HCT116 (cell line): ENCODE data around the gene RPS27L. TPM values are rescaled to one million over a fixed set of nuclear protein-coding genes. Genes with fewer than 3 reads are reported as not detected.

Experiments
- ATAC-seq: fragments of 200-7000 bp; cut with Tn5 transposase; 2 replicates; pipeline ENCODE4 v1.9.1; 2020; ENCODE audit warnings: mild to moderate bottlenecking, moderate library complexity
- BruUV-seq: library from RNA; stranded (reverse); fragments of 400-500 nt; replicated peaks from 2 replicates; lab custom pipeline; 2021; lab: Mats Ljungman, UMichigan
- CTCF ChIA-PET: fragments of 300-600 bp; sonication (Branson Sonifier 250); formaldehyde crosslinking; loops from one replicate; lab custom pipeline; 2021; ENCODE audit warnings: antibody characterized with exemption; lab: Charles Lee
- POLR2A ChIA-PET: fragments of 300-600, 350-600 bp; sonication (Branson Sonifier 250); formaldehyde crosslinking; loops from one replicate; lab custom pipeline; 2021; ENCODE audit warnings: antibody characterized with exemption; lab: Charles Lee
- RAD21 ChIA-PET, 2 experiments: fragments of 300-600 bp; sonication (Branson Sonifier 250); formaldehyde crosslinking; loops; one replicate each; lab custom pipeline; 2023; ENCODE audit warnings: low total read pairs in 2 of 2; ENCODE audit not compliant: uncharacterized antibody in 2 of 2, unreplicated experiment in 2 of 2, low non-redundant PET in 1 of 2; lab: Charles Lee
- DNase-seq: peaks from one replicate; pipeline ENCODE4 v3.0.0-alpha.2; 2010; ENCODE audit warnings: low read depth, low spot score
- H2AFZ ChIP-seq: fragments of 200-600 bp; shearing (Covaris generic), sonication (generic); 2 replicates; pipeline ENCODE4 v1.6.1; 2017; ENCODE audit warnings: low read depth, mixed run types, mixed read lengths, antibody characterized with exemption, low read length; ENCODE audit not compliant: poor library complexity, severe bottlenecking
- H3K27ac ChIP-seq: 2 replicates; pipeline ENCODE4 v1.5.1; 2012; ENCODE audit warnings: low read depth, low read length
- H3K27me3 ChIP-seq: fragments of 200-600 bp; sonication (generic); 2 replicates; pipeline ENCODE4 v1.6.1; 2016; ENCODE audit warnings: mixed run types, low read length, mixed read lengths; ENCODE audit not compliant: insufficient read depth
- H3K36me3 ChIP-seq, 2 experiments: fragments of 200-500 bp in 1 of 2; fragments of 200-600 bp in 1 of 2; sonication (Bioruptor generic) in 1 of 2; sonication (generic) in 1 of 2; 2 replicates each; pipeline versions ENCODE4 v1.5.1 to v1.6.1; 2014 to 2016; ENCODE audit warnings: low read length in 2 of 2, inconsistent platforms in 1 of 2, mixed read lengths in 1 of 2, mixed run types in 1 of 2; ENCODE audit not compliant: insufficient read depth in 2 of 2, control insufficient read depth in 1 of 2
- H3K4me1 ChIP-seq, 2 experiments: fragments of 200-600 bp in 1 of 2; sonication (generic) in 1 of 2; 2 replicates each; pipeline versions ENCODE4 v1.5.1 to v1.6.1; 2012 to 2017; ENCODE audit warnings: low read length in 2 of 2, inconsistent platforms in 1 of 2, mild to moderate bottlenecking in 1 of 2, mixed read lengths in 1 of 2, mixed run types in 1 of 2, moderate library complexity in 1 of 2; ENCODE audit not compliant: insufficient read depth in 2 of 2, control insufficient read depth in 1 of 2
- H3K4me2 ChIP-seq: fragments of 200-600 bp; sonication (generic); 2 replicates; pipeline ENCODE4 v1.6.1; 2017; ENCODE audit warnings: mixed run types, low read length, mixed read lengths
- H3K4me3 ChIP-seq, 2 experiments: fragments of 200-600 bp in 1 of 2; sonication (generic) in 1 of 2; replicated peaks in 1 of 2; 2 replicates each; pipeline ENCODE4 v1.5.1; 2011 to 2016; ENCODE audit warnings: low read length in 2 of 2, control low read depth in 1 of 2, low read depth in 1 of 2, mild to moderate bottlenecking in 1 of 2, mixed read lengths in 1 of 2, mixed run types in 1 of 2
- H3K79me2 ChIP-seq: fragments of 200-600 bp; sonication (generic); 2 replicates; pipeline ENCODE4 v1.6.1; 2017; ENCODE audit warnings: mild to moderate bottlenecking, mixed run types, low read length, moderate library complexity, mixed read lengths; ENCODE audit not compliant: insufficient read depth
- H3K9ac ChIP-seq: fragments of 200-600 bp; sonication (generic); 2 replicates; pipeline ENCODE4 v1.6.1; 2016; ENCODE audit warnings: low read length, mixed read lengths
- H3K9me2 ChIP-seq: fragments of 200-600 bp; sonication (generic), shearing (Covaris generic); 2 replicates; pipeline ENCODE4 v1.6.1; 2017; ENCODE audit warnings: mixed run types, mild to moderate bottlenecking, moderate library complexity; ENCODE audit not compliant: insufficient read depth
- H3K9me3 ChIP-seq, 2 experiments: fragments of 200-500 bp in 1 of 2; fragments of 200-600 bp in 1 of 2; sonication (Bioruptor generic) in 1 of 2; sonication (generic) in 1 of 2; 2 replicates each; pipeline ENCODE4 v1.6.1; 2014 to 2017; ENCODE audit warnings: low read length in 2 of 2, mixed read lengths in 2 of 2, inconsistent platforms in 1 of 2, low read depth in 1 of 2, mild to moderate bottlenecking in 1 of 2, mixed run types in 1 of 2, moderate library complexity in 1 of 2; ENCODE audit not compliant: control insufficient read depth in 1 of 2, insufficient read depth in 1 of 2
- H4K20me1 ChIP-seq: fragments of 200-600 bp; sonication (generic), shearing (Covaris generic); 2 replicates; pipeline ENCODE4 v1.6.1; 2017; ENCODE audit warnings: mixed run types, mild to moderate bottlenecking, moderate library complexity; ENCODE audit not compliant: insufficient read depth
- CBX3 ChIP-seq: IDR thresholded peaks from 2 replicates; pipeline ENCODE4 v1.6.1; 2012; ENCODE audit warnings: low read depth
- CEBPB ChIP-seq: IDR thresholded peaks from 2 replicates; pipeline ENCODE4 v1.6.1; 2012; ENCODE audit warnings: low read depth
- EGR1 ChIP-seq: IDR thresholded peaks from 2 replicates; pipeline ENCODE4 v1.6.1; 2012; ENCODE audit warnings: low read depth
- EZH2 ChIP-seq: fragments of 200-600 bp; sonication (generic); IDR thresholded peaks from 2 replicates; pipeline ENCODE4 v1.6.1; 2017; ENCODE audit warnings: antibody characterized with exemption, mixed run types
- EZH2phosphoT487 ChIP-seq: fragments of 200-600 bp; IDR thresholded peaks from 2 replicates; pipeline ENCODE4 v1.6.1; 2018; ENCODE audit warnings: antibody characterized with exemption, borderline replicate concordance
- JUND ChIP-seq: IDR thresholded peaks from 2 replicates; pipeline ENCODE4 v1.6.1; 2012
- POLR2A ChIP-seq: IDR thresholded peaks from 2 replicates; pipeline ENCODE4 v1.7.0; 2011; ENCODE audit warnings: borderline replicate concordance; ENCODE audit not compliant: insufficient read depth, insufficient read length; ENCODE audit errors: extremely low read depth
- POLR2AphosphoS5 ChIP-seq: IDR thresholded peaks from 2 replicates; pipeline ENCODE4 v1.6.1; 2011; ENCODE audit warnings: mild to moderate bottlenecking, low read depth, low read length, moderate library complexity
- RAD21 ChIP-seq: IDR thresholded peaks from 2 replicates; pipeline ENCODE4 v1.6.1; 2012; ENCODE audit warnings: low read depth, mild to moderate bottlenecking
- SP1 ChIP-seq: IDR thresholded peaks from 2 replicates; pipeline ENCODE4 v1.6.1; 2012; ENCODE audit warnings: low read depth
- SRF ChIP-seq: IDR thresholded peaks from 2 replicates; pipeline ENCODE4 v1.6.1; 2012; ENCODE audit warnings: low read depth
- TCF7L2 ChIP-seq: IDR thresholded peaks from 2 replicates; pipeline ENCODE4 v1.7.0; 2011; ENCODE audit warnings: borderline replicate concordance, inconsistent platforms; ENCODE audit not compliant: insufficient read depth, insufficient read length; ENCODE audit errors: extremely low read depth
- YY1 ChIP-seq: IDR thresholded peaks from 2 replicates; pipeline ENCODE4 v1.6.1; 2011; ENCODE audit warnings: low read length, low read depth, moderate library complexity, mild to moderate bottlenecking; ENCODE audit not compliant: insufficient replicate concordance; ENCODE audit errors: extremely low read depth
- ZFX ChIP-seq: fragments of 450-650 bp; IDR thresholded peaks from 2 replicates; pipeline ENCODE4 v1.6.1; 2017
- ZNF274 ChIP-seq: fragments of 200-500 bp; sonication (Bioruptor generic); IDR thresholded peaks from 2 replicates; pipeline ENCODE4 v1.6.1; 2014; ENCODE audit warnings: mild to moderate bottlenecking, low read depth, low read length, inconsistent platforms
- intact Hi-C: fragments of 100-400 bp; cut with micrococcal nuclease; formaldehyde crosslinking; loops from 2 replicates; pipeline ENCODE4 v1.10.0; 2022
- total RNA-seq: library from RNA; stranded (reverse); gene quantifications from one replicate; pipeline ENCODE4 v1.2.1, GENCODE V29; 2021; ENCODE audit not compliant: unreplicated experiment
- TF ChIP-seq, protein P1 (sequence below): IDR thresholded peaks from 2 replicates; pipeline ENCODE4 v1.6.1; 2011; ENCODE audit warnings: mild to moderate bottlenecking, low read length, moderate library complexity; ENCODE audit not compliant: insufficient replicate concordance; ENCODE audit errors: extremely low read depth
- TF ChIP-seq, protein P2 (sequence below), 3 experiments: fragments of 200-600 bp in 1 of 3; sonication (generic) in 1 of 3; IDR thresholded peaks in 2 of 3; conservative IDR thresholded peaks in 1 of 3; 2 replicates each; pipeline ENCODE4 v1.5.1; 2012 to 2017; ENCODE audit warnings: low read depth in 2 of 3, low read length in 2 of 3, antibody characterized with exemption in 1 of 3, borderline replicate concordance in 1 of 3, control low read depth in 1 of 3, mild to moderate bottlenecking in 1 of 3, mixed read lengths in 1 of 3, mixed run types in 1 of 3, moderate library complexity in 1 of 3; ENCODE audit not compliant: insufficient read depth in 1 of 3
- TF ChIP-seq, protein P3 (sequence below): IDR thresholded peaks from 2 replicates; pipeline ENCODE4 v1.6.1; 2012

Gene RPS27L
- total RNA-seq, 1 experiment from 2014 or later = 139 TPM

DNA sequence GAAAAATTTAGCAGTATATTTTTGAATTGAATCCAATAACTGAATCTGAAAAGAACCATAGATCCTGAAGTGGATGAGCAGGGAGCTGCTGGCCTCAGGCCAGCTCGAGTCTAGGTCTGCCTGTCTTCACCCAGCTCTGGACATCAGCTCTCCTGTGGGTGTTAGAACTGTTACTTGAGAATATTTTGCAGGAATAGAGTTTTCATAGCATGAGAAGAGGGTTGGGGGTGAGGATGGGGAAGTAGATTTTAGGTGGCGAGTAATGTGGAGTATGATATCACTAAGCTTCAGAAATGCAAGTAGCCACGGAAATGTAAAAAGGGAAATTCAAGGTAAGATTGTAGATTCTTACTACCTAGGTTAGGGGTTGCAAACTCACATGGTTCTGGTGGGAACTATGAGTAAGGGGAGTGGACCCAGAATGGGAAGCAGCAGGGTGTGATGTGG lies 38.3 kb upstream of the RPS27L start:
- H3K36me3 ChIP-seq = no peaks in the 10 kb centered on the region
- H3K79me2 ChIP-seq = no peaks in the 10 kb centered on the region
- ATAC-seq (no peak), DNase-seq (no peak)
- H3K4me3 ChIP-seq = no peak overlapping the region
- H3K27me3 ChIP-seq = no peaks in the 10 kb centered on the region
- H3K9me2 ChIP-seq = no peaks in the 10 kb centered on the region
- H3K4me1 ChIP-seq = peaks cover 0 to under 1% of the 10 kb centered on the region in 2 experiments; a peak in 1 of 4 replicates
- TF ChIP-seq SRF (no peak), POLR2A (no peak), JUND (no peak), ZFX (no peak), ZNF274 (no peak), YY1 (no peak), EGR1 (no peak), TCF7L2 (no peak), RAD21 (no peak), CEBPB (no peak), SP1 (no peak), EZH2phosphoT487 (no peak), CBX3 (no peak), POLR2AphosphoS5 (no peak), EZH2 (no peak)
- TF ChIP-seq, protein P1, sequence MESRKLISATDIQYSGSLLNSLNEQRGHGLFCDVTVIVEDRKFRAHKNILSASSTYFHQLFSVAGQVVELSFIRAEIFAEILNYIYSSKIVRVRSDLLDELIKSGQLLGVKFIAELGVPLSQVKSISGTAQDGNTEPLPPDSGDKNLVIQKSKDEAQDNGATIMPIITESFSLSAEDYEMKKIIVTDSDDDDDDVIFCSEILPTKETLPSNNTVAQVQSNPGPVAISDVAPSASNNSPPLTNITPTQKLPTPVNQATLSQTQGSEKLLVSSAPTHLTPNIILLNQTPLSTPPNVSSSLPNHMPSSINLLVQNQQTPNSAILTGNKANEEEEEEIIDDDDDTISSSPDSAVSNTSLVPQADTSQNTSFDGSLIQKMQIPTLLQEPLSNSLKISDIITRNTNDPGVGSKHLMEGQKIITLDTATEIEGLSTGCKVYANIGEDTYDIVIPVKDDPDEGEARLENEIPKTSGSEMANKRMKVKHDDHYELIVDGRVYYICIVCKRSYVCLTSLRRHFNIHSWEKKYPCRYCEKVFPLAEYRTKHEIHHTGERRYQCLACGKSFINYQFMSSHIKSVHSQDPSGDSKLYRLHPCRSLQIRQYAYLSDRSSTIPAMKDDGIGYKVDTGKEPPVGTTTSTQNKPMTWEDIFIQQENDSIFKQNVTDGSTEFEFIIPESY = no peak
- TF ChIP-seq, protein P2, sequence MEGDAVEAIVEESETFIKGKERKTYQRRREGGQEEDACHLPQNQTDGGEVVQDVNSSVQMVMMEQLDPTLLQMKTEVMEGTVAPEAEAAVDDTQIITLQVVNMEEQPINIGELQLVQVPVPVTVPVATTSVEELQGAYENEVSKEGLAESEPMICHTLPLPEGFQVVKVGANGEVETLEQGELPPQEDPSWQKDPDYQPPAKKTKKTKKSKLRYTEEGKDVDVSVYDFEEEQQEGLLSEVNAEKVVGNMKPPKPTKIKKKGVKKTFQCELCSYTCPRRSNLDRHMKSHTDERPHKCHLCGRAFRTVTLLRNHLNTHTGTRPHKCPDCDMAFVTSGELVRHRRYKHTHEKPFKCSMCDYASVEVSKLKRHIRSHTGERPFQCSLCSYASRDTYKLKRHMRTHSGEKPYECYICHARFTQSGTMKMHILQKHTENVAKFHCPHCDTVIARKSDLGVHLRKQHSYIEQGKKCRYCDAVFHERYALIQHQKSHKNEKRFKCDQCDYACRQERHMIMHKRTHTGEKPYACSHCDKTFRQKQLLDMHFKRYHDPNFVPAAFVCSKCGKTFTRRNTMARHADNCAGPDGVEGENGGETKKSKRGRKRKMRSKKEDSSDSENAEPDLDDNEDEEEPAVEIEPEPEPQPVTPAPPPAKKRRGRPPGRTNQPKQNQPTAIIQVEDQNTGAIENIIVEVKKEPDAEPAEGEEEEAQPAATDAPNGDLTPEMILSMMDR (IDR thresholded peaks at IDR 0.05 in 2 of 3, conservative IDR thresholded peaks at IDR 0.05 in 1 of 3; ENCODE audit: borderline replicate concordance in 1 of 3, insufficient read depth in 1 of 3, low read depth in 2 of 3, low read length in 2 of 3) = no peak
- TF ChIP-seq, protein P3, sequence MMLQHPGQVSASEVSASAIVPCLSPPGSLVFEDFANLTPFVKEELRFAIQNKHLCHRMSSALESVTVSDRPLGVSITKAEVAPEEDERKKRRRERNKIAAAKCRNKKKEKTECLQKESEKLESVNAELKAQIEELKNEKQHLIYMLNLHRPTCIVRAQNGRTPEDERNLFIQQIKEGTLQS = no peak
- ChIA-PET RAD21 (no interaction called here), CTCF (no interaction called here), POLR2A (no interaction called here)
- no peaks in the 10 kb centered on the region for H3K9me3 ChIP-seq
- no peaks in the 10 kb centered on the region for H4K20me1 ChIP-seq
- no peak overlapping the region for H3K27ac ChIP-seq
- no TSS peak for BruUV-seq
- H3K9ac ChIP-seq = no peak overlapping the region
- H2AFZ ChIP-seq = no peak overlapping the region
- H3K4me2 ChIP-seq = no peak overlapping the region
- intact Hi-C loops = no loop called here
